ENCODE measurements around the gene ZDHHC3. TPM values are rescaled to one million over a fixed set of nuclear protein-coding genes. Genes with fewer than 3 reads are reported as not detected.
"Not testable (repeated sequence)": the region's sequence is repeated elsewhere in the genome, so short reads cannot be mapped to it uniquely, and the experiment has no call there.

ZDHHC3 gene
- total RNA-seq, 2 donors from 2014 or later: 40.6 to 60.5 TPM

DNA sequence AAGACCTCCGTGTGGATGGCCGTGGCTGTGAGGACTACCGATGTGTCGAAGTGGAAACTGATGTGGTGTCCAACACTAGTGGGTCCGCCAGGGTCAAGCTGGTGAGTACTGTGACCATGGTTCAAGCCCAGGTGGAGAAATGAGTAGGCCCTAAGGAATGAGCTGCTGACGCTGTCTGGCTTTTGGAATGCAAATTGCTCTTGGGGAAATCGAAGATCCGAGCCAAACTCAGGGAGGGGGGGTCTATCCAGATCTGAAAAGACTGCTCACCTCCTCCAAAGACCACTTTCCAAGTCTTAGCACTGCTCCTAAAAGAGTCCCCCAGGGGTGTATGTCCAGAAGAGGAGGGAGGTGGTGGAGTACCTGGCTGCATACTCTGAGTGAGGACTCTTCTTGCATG is 13.2 kb upstream of the ZDHHC3 start:
- H3K9me3 ChIP-seq: no peaks in the 10 kb centered on the region
- TF ChIP-seq, protein P1, sequence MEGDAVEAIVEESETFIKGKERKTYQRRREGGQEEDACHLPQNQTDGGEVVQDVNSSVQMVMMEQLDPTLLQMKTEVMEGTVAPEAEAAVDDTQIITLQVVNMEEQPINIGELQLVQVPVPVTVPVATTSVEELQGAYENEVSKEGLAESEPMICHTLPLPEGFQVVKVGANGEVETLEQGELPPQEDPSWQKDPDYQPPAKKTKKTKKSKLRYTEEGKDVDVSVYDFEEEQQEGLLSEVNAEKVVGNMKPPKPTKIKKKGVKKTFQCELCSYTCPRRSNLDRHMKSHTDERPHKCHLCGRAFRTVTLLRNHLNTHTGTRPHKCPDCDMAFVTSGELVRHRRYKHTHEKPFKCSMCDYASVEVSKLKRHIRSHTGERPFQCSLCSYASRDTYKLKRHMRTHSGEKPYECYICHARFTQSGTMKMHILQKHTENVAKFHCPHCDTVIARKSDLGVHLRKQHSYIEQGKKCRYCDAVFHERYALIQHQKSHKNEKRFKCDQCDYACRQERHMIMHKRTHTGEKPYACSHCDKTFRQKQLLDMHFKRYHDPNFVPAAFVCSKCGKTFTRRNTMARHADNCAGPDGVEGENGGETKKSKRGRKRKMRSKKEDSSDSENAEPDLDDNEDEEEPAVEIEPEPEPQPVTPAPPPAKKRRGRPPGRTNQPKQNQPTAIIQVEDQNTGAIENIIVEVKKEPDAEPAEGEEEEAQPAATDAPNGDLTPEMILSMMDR (IDR thresholded peaks at IDR 0.05): no peak
- H3K4me3 ChIP-seq: no peak overlapping the region
- H3K36me3 ChIP-seq: peaks cover 14% of the 10 kb centered on the region
- peaks cover 0 to 28% of the 10 kb centered on the region in 2 donors for H3K4me1 ChIP-seq
- H3K27me3 ChIP-seq: no peaks in the 10 kb centered on the region
- no peak overlapping the region for H3K27ac ChIP-seq
- no peak for DNase-seq (ENCODE audit: low spot score)

DNA sequence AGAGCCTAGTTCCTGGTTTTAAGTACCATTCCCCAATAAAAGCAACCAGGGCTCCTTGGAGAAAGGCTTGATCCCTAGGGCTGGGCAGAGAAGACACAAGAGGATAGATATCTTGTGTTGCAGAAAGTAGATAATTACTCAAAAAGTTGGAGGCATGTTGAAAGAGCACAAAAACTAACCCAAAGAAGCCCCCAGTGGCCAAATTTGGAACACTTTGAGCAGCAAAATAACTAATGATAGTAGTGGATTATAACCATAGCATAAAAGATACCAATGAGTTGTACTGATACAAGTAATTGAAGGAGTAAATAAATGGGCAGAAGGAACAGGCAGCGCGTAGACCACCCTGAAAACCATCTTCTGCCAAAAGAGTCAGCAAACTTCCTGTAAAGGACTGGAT is 12.1 kb upstream of the ZDHHC3 start:
- Histone ChIP-seq H3K9me3 (no peaks in the 10 kb centered on the region), H3K27me3 (no peaks in the 10 kb centered on the region), H3K27ac (no peak overlapping the region), H3K4me1 (peaks cover 0 to 27% of the 10 kb centered on the region in 2 donors), H3K4me3 (no peak overlapping the region), H3K36me3 (peaks cover 14% of the 10 kb centered on the region)
- DNase-seq (ENCODE audit: low spot score): no peak
- TF ChIP-seq, protein P1 (IDR thresholded peaks at IDR 0.05): peak in 1 of 2 donors; percentile 46

DNA sequence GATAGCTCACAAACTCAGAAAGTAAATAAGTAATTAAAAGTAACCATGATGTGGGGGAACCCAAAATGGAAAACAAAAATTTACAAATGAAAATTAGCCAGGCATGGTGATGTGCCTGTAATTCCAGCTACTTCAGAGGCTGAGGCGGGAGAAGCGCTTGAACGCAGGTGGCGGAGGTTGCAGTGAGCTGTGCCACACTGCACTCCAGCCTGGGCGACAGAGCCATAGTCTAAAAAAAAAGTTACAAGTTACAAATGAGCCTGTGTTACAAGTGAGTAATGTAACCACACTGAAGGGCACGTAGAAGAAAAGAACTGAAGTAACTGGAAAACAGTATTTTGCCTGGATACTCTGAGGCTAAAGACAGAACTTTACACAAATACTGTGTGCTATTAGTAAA is 11.4 kb upstream of the ZDHHC3 start:
- Histone ChIP-seq H3K27ac (no peak overlapping the region), H3K4me3 (no peak overlapping the region), H3K9me3 (no peaks in the 10 kb centered on the region), H3K27me3 (no peaks in the 10 kb centered on the region), H3K36me3 (peaks cover 14% of the 10 kb centered on the region), H3K4me1 (peaks cover 0 to 28% of the 10 kb centered on the region in 2 donors)
- TF ChIP-seq, protein P1 (IDR thresholded peaks at IDR 0.05): no peak
- DNase-seq (ENCODE audit: low spot score): no peak

DNA sequence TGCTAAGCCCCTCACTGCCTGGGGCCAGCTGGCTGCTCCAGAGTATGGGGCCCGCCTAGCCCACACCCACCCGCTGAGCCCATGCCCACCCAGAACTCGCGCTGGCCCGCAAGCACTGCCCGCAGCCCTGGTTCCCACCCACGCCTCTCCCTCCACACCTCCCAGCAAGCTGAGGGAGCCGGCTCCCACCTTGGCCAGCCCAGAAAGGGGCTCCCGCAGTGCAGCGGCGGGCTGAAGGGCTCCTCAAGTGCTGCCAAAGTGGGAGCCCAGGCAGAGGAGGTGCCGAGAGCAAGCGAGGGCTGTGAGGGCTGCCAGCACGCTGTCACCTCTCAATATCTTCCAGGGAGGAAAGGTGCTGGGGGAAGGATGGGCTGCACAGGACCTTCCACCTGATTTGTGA is 10.4 kb upstream of the ZDHHC3 start:
- not testable (repeated sequence) for DNase-seq (ENCODE audit: low spot score); H3K27me3 ChIP-seq; H3K9me3 ChIP-seq; H3K4me3 ChIP-seq; H3K27ac ChIP-seq
- Histone ChIP-seq H3K4me1 (peaks cover 0 to 30% of the 10 kb centered on the region in 2 donors), H3K36me3 (peaks cover 12% of the 10 kb centered on the region)

DNA sequence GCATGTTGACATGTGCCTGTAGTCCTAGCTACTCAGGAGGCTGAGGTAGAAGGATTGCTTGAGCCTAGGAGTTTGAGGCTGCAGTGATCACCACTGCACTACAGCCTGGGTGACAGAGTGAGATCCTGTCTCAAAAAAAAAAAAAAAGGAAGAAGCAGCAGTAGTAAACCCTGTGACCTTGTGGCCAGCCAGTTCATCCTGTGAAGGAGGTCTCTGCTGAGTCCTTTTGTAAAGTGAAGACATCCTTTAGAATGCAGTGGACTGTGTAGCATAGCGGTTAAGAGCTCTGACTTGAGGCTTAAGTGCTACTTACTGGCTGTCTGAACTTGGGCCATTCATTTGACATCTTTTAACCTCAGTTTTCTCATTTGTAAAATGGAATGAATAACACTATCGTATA is 8.4 kb upstream of the ZDHHC3 start:
- Histone ChIP-seq H3K27me3 (no peaks in the 10 kb centered on the region), H3K4me3 (no peak overlapping the region), H3K36me3 (no peaks in the 10 kb centered on the region), H3K27ac (peak overlapping the region in 1 of 2 donors; percentile 57), H3K9me3 (no peaks in the 10 kb centered on the region), H3K4me1 (peaks cover 0 to 30% of the 10 kb centered on the region in 2 donors)
- TF ChIP-seq, protein P1 (IDR thresholded peaks at IDR 0.05): no peak
- DNase-seq (ENCODE audit: low spot score): no peak

DNA sequence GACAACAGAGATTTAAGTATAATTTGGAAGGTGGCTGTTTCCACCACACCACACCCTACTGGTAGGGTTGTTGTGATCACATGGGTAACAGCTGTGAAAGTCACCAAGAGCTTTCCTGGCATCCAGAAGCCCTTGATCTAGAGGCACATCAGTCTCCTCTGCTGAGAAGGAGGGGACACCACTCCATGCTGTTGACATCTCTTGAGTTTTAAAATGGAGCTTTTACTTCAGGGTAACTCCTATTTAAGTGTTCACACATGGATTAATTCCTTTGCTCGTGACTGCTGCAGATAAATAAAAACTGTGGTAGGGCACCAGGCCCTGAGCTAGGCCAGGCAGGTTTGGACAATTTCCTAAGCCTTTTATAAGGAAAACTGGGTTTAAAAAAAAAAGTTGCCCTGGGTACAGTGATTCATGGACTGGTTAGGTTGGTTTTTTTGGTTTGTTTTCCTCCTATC is 7.5 kb upstream of the ZDHHC3 start:
- TF ChIP-seq, protein P1 (IDR thresholded peaks at IDR 0.05): no peak
- Histone ChIP-seq H3K9me3 (no peaks in the 10 kb centered on the region), H3K27me3 (no peaks in the 10 kb centered on the region), H3K4me3 (no peak overlapping the region), H3K36me3 (no peaks in the 10 kb centered on the region), H3K27ac (peak overlapping the region; percentile 37 to 57), H3K4me1 (peaks cover 0 to 32% of the 10 kb centered on the region in 2 donors)
- DNase-seq (ENCODE audit: low spot score): no peak

Measured in right atrium auricular region (tissue), 2 donors.